ENCODE measurements around the gene CARD14. TPM values are rescaled to one million over a fixed set of nuclear protein-coding genes. Genes with fewer than 3 reads are reported as not detected.
A peak's percentile ranks its signal among the peaks of the same experiment; 100 is the strongest.
"Not testable (repeated sequence)": the region's sequence is repeated elsewhere in the genome, so short reads cannot be mapped to it uniquely, and the experiment has no call there.

The CARD14 gene
- total RNA-seq, 1 donor from 2014 or later = not detected

GRCh38 chr17:80196652-80197051, 26.8 kb downstream of the CARD14 start:
- no peak overlapping the region for H3K4me3 Mint-ChIP-seq (ENCODE audit: low read depth)
- H3K27me3 Mint-ChIP-seq = peaks cover 14% of the 10 kb centered on the region
- TF ChIP-seq, protein P1, sequence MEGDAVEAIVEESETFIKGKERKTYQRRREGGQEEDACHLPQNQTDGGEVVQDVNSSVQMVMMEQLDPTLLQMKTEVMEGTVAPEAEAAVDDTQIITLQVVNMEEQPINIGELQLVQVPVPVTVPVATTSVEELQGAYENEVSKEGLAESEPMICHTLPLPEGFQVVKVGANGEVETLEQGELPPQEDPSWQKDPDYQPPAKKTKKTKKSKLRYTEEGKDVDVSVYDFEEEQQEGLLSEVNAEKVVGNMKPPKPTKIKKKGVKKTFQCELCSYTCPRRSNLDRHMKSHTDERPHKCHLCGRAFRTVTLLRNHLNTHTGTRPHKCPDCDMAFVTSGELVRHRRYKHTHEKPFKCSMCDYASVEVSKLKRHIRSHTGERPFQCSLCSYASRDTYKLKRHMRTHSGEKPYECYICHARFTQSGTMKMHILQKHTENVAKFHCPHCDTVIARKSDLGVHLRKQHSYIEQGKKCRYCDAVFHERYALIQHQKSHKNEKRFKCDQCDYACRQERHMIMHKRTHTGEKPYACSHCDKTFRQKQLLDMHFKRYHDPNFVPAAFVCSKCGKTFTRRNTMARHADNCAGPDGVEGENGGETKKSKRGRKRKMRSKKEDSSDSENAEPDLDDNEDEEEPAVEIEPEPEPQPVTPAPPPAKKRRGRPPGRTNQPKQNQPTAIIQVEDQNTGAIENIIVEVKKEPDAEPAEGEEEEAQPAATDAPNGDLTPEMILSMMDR (IDR thresholded peaks at IDR 0.05; ENCODE audit: unreplicated experiment) = no peak
- H3K36me3 Mint-ChIP-seq (ENCODE audit: insufficient read depth) = no peaks in the 10 kb centered on the region
- no peak for DNase-seq (ENCODE audit: low spot score, unreplicated experiment)
- H3K4me1 Mint-ChIP-seq (ENCODE audit: low read depth) = peaks cover 1% of the 10 kb centered on the region
- no peaks in the 10 kb centered on the region for H3K9me3 Mint-ChIP-seq (ENCODE audit: low read depth)
- no peak overlapping the region for H3K27ac Mint-ChIP-seq

GRCh38 chr17:80198144-80198661, 28.4 kb downstream of the CARD14 start:
- Mint-ChIP-seq H3K36me3 (ENCODE audit: insufficient read depth) (no peaks in the 10 kb centered on the region), H3K9me3 (ENCODE audit: low read depth) (no peaks in the 10 kb centered on the region), H3K4me3 (ENCODE audit: low read depth) (no peak overlapping the region), H3K4me1 (ENCODE audit: low read depth) (peaks cover 1% of the 10 kb centered on the region), H3K27me3 (peaks cover 10% of the 10 kb centered on the region), H3K27ac (peak overlapping the region; percentile 45)
- DNase-seq (ENCODE audit: low spot score, unreplicated experiment) = no peak
- TF ChIP-seq, protein P1 (IDR thresholded peaks at IDR 0.05; ENCODE audit: unreplicated experiment) = no peak

DNA sequence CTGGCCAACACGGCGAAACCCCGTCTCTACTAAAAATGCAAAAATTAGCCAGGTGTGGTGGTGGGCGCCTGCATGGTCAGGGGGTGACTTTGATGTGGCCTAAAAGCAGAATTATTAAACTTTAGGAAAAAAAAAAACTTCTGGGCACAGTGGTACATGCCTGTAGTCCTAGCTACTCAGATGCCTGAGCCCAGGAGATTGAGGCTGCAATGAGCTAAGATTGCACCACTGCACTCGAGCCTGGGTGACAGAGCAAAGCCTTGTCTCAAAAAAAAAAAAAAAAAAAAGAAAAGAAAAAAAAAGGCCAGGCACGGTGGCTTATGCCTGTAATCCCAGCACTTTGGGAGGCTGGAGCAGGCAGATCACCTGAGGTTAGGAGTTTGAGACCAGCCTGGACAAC, 29.5 kb downstream of the CARD14 start:
- not testable (repeated sequence) for H3K27ac Mint-ChIP-seq; DNase-seq (ENCODE audit: low spot score, unreplicated experiment); H3K9me3 Mint-ChIP-seq (ENCODE audit: low read depth); H3K36me3 Mint-ChIP-seq (ENCODE audit: insufficient read depth); H3K27me3 Mint-ChIP-seq; H3K4me3 Mint-ChIP-seq (ENCODE audit: low read depth); H3K4me1 Mint-ChIP-seq (ENCODE audit: low read depth)

- no peak for DNase-seq (ENCODE audit: low spot score, unreplicated experiment)
- no peak overlapping the region for H3K27ac Mint-ChIP-seq
- H3K27me3 Mint-ChIP-seq = no peaks in the 10 kb centered on the region
- TF ChIP-seq, protein P1 (IDR thresholded peaks at IDR 0.05; ENCODE audit: unreplicated experiment) = no peak
- no peaks in the 10 kb centered on the region for H3K36me3 Mint-ChIP-seq (ENCODE audit: insufficient read depth)
- H3K9me3 Mint-ChIP-seq (ENCODE audit: low read depth) = no peaks in the 10 kb centered on the region
- no peaks in the 10 kb centered on the region for H3K4me1 Mint-ChIP-seq (ENCODE audit: low read depth)
- H3K4me3 Mint-ChIP-seq (ENCODE audit: low read depth) = no peak overlapping the region
These were observed 31.6 kb downstream of the CARD14 start for GRCh38 chr17:80201446-80201845.

DNA sequence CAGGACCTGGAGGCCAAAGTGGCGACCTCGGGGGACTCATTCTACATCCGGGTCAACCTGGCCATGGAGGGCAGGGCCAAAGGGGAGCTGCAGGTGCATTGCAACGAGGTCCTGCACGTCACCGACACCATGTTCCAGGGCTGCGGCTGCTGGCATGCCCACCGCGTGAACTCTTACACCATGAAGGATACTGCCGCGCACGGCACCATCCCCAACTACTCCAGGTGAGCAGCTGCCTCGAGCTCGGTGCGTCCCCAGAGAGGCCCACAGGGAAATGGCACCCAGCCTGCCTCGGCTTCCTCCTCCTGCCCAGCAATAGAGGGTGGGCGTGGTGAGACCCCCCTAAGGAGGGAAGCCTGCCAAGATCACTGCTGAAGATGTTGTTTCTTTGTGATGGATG, 32.4 kb downstream of the CARD14 start:
- Mint-ChIP-seq H3K36me3 (ENCODE audit: insufficient read depth) (no peaks in the 10 kb centered on the region), H3K4me1 (ENCODE audit: low read depth) (no peaks in the 10 kb centered on the region), H3K9me3 (ENCODE audit: low read depth) (no peaks in the 10 kb centered on the region), H3K4me3 (ENCODE audit: low read depth) (no peak overlapping the region), H3K27ac (no peak overlapping the region), H3K27me3 (no peaks in the 10 kb centered on the region)
- TF ChIP-seq, protein P1 (IDR thresholded peaks at IDR 0.05; ENCODE audit: unreplicated experiment) = no peak
- DNase-seq (ENCODE audit: low spot score, unreplicated experiment) = no peak

DNA sequence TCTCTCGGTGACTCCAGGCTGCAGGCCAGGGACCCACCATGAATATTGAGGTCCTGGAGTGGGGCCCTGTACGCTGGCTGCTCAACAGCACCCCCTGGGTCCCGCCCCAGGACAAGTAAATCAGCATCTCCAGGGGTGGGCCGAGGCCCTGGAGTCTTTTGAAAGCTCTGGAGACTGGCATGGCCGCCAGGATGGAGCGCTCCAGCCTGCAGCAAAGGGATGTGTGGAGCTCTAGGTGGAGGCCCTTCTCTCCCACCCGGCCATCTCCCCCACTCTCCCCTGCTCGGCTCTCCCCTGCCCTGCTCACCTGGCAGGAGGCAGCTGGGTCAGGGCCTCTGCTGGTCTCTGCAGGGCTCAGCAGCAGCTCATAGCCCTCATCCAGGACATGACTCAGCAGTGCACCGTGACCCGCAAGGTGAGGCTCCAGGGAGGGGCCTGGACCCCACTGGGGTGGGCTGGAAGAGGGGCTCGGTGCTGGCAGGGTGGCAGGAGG, 33.7 kb downstream of the CARD14 start:
- TF ChIP-seq, protein P1 (IDR thresholded peaks at IDR 0.05; ENCODE audit: unreplicated experiment) = no peak
- Mint-ChIP-seq H3K4me1 (ENCODE audit: low read depth) (no peaks in the 10 kb centered on the region), H3K27ac (no peak overlapping the region), H3K36me3 (ENCODE audit: insufficient read depth) (no peaks in the 10 kb centered on the region), H3K4me3 (ENCODE audit: low read depth) (no peak overlapping the region), H3K9me3 (ENCODE audit: low read depth) (no peaks in the 10 kb centered on the region), H3K27me3 (no peaks in the 10 kb centered on the region)
- no peak for DNase-seq (ENCODE audit: low spot score, unreplicated experiment)
